ENCODE measurements around the gene COL13A1. TPM values are rescaled to one million over a fixed set of nuclear protein-coding genes. Genes with fewer than 3 reads are reported as not detected.

The COL13A1 gene
- total and polyA plus RNA-seq, 2 experiments from 2014 or later: 57.2 to 150 TPM

GRCh38 chr10:70007116-70007820, 205.6 kb downstream of the COL13A1 start:
- no peak for TF ChIP-seq CTCF (IDR thresholded peaks at IDR 0.05; ENCODE audit: low read depth, low read length)
- no peak overlapping the region for H3K4me3 ChIP-seq
- no peak for DNase-seq (ENCODE audit: low read depth in 1 of 2, low spot score in 1 of 2)
- H3K27me3 ChIP-seq: no peaks in the 10 kb centered on the region
- H3K36me3 ChIP-seq: no peaks in the 10 kb centered on the region
- no peaks in the 10 kb centered on the region for H3K9me3 ChIP-seq (ENCODE audit: low read depth)
- no peak overlapping the region for H3K27ac ChIP-seq
- no peaks in the 10 kb centered on the region for H3K4me1 ChIP-seq (ENCODE audit: low read depth)

Other genes with a start within 250 kb of the COL13A1 start
- not detected in 2 replicates for gene NEUROG3, start 228.5 kb upstream of the COL13A1 start, total RNA-seq
- not detected in 2 replicates for gene NEUROG3, start 228.5 kb upstream of the COL13A1 start, polyA plus RNA-seq
- 8.5 and 13.7 TPM in 2 replicates for gene FAM241B, start 171.7 kb upstream of the COL13A1 start, total RNA-seq
- 42.4 and 45.3 TPM in 2 replicates for gene FAM241B, start 171.7 kb upstream of the COL13A1 start, polyA plus RNA-seq